Measurements from ENCODE around the gene IL15RA. TPM values are rescaled to one million over a fixed set of nuclear protein-coding genes. Genes with fewer than 3 reads are reported as not detected.

IL15RA gene
- total and polyA plus RNA-seq, 2 experiments from 2014 or later = 4.0 to 7.0 TPM

- 1 to 3% methylated on average over 48 to 77 of the region's 82 CpGs for WGBS, 2 experiments (ENCODE audit: low coverage in 1 of 2, low lambda C conversion rate in 2 of 2, missing lambda C conversion rate in 2 of 2)
- TF ChIP-seq EZH2 (IDR thresholded peaks at IDR 0.05; ENCODE audit: insufficient read depth, poor library complexity, severe bottlenecking) = no peak
- no peak for TF ChIP-seq EZH2phosphoT487 (IDR thresholded peaks at IDR 0.05; ENCODE audit: insufficient read depth, low read depth)
- Histone ChIP-seq H3F3A (ENCODE audit: insufficient read depth) (0 out of 2 replicates have a peak, but pooled peaks cover 10% of the 10 kb centered on the region), H3K9ac (peak overlapping the region; percentile 76), H3K4me1 (ENCODE audit: insufficient read depth) (no peaks in the 10 kb centered on the region), H3K4me3 (peak overlapping the region; percentile 87), H3K27ac (peak overlapping the region; percentile 27; the same call in 1 of the 2 replicates), H3K9me2 (ENCODE audit: insufficient read depth) (no peaks in the 10 kb centered on the region), H3K9me3 (ENCODE audit: low read depth) (no peaks in the 10 kb centered on the region), H2AFZ (peak overlapping the region; percentile 85), H4K20me1 (ENCODE audit: insufficient read depth) (no peaks in the 10 kb centered on the region), H3K79me2 (ENCODE audit: insufficient read depth) (no peaks in the 10 kb centered on the region), H3K36me3 (ENCODE audit: low read depth) (no peaks in the 10 kb centered on the region), H3K4me2 (ENCODE audit: unreplicated experiment) (peak overlapping the region; percentile 88), H3K27me3 (replicated peaks; ENCODE audit: insufficient read depth) (no peaks in the 10 kb centered on the region)
- peak; percentile 74 for DNase-seq
- in situ Hi-C loops (cut with MboI) = no loop called here
Observed at GRCh38 chr10:5976512-5977470, 552 bp downstream of the IL15RA start.

GRCh38 chr10:5975641-5976473 lies 1.5 kb downstream of the IL15RA start:
- Histone ChIP-seq H2AFZ (peak overlapping the region; percentile 85), H3K4me1 (ENCODE audit: insufficient read depth) (peaks cover 4% of the 10 kb centered on the region; the same call in 1 of the 2 replicates), H3F3A (ENCODE audit: insufficient read depth) (0 out of 2 replicates have a peak, but pooled peaks cover 10% of the 10 kb centered on the region), H3K79me2 (ENCODE audit: insufficient read depth) (no peaks in the 10 kb centered on the region), H3K36me3 (ENCODE audit: low read depth) (no peaks in the 10 kb centered on the region), H3K27me3 (replicated peaks; ENCODE audit: insufficient read depth) (no peaks in the 10 kb centered on the region), H3K9ac (peak overlapping the region; percentile 76), H3K9me3 (ENCODE audit: low read depth) (no peaks in the 10 kb centered on the region), H3K4me2 (ENCODE audit: unreplicated experiment) (peak overlapping the region; percentile 88), H4K20me1 (ENCODE audit: insufficient read depth) (no peaks in the 10 kb centered on the region), H3K27ac (no peak overlapping the region), H3K9me2 (ENCODE audit: insufficient read depth) (no peaks in the 10 kb centered on the region), H3K4me3 (peak overlapping the region; percentile 87)
- no peak for TF ChIP-seq EZH2 (IDR thresholded peaks at IDR 0.05; ENCODE audit: insufficient read depth, poor library complexity, severe bottlenecking)
- no peak for TF ChIP-seq EZH2phosphoT487 (IDR thresholded peaks at IDR 0.05; ENCODE audit: insufficient read depth, low read depth)
- in situ Hi-C loops (cut with MboI) = no loop called here
- DNase-seq = peak; percentile 68
- 43 to 50% methylated on average over 19 to 20 of the region's 20 CpGs for WGBS, 2 experiments (ENCODE audit: low coverage in 1 of 2, low lambda C conversion rate in 2 of 2, missing lambda C conversion rate in 2 of 2)

- no peak for DNase-seq
- H3F3A ChIP-seq (ENCODE audit: insufficient read depth) = 0 out of 2 replicates have a peak, but pooled peaks cover under 1% of the 10 kb centered on the region
- no peaks in the 10 kb centered on the region for H3K9me2 ChIP-seq (ENCODE audit: insufficient read depth)
- no peak overlapping the region for H3K4me2 ChIP-seq (ENCODE audit: unreplicated experiment)
- no peak overlapping the region for H3K4me3 ChIP-seq
- no peaks in the 10 kb centered on the region for H4K20me1 ChIP-seq (ENCODE audit: insufficient read depth)
- H3K27me3 ChIP-seq (replicated peaks; ENCODE audit: insufficient read depth) = no peaks in the 10 kb centered on the region
- H3K36me3 ChIP-seq (ENCODE audit: low read depth) = no peaks in the 10 kb centered on the region
- H2AFZ ChIP-seq = no peak overlapping the region
- peaks cover 4% of the 10 kb centered on the region; the same call in 1 of the 2 replicates for H3K4me1 ChIP-seq (ENCODE audit: insufficient read depth)
- in situ Hi-C loops (cut with MboI) = no loop called here
- H3K79me2 ChIP-seq (ENCODE audit: insufficient read depth) = no peaks in the 10 kb centered on the region
- H3K27ac ChIP-seq = no peak overlapping the region
- no peak overlapping the region for H3K9ac ChIP-seq
- no peaks in the 10 kb centered on the region for H3K9me3 ChIP-seq (ENCODE audit: low read depth)
- 84 to 87% methylated on average over 4 of the region's 4 CpGs for WGBS, 2 experiments (ENCODE audit: low coverage in 1 of 2, low lambda C conversion rate in 2 of 2, missing lambda C conversion rate in 2 of 2)
- no peak for TF ChIP-seq EZH2 (IDR thresholded peaks at IDR 0.05; ENCODE audit: insufficient read depth, poor library complexity, severe bottlenecking)
- TF ChIP-seq EZH2phosphoT487 (IDR thresholded peaks at IDR 0.05; ENCODE audit: insufficient read depth, low read depth) = no peak
Observed at GRCh38 chr10:5973069-5973468, 4.3 kb downstream of the IL15RA start.

GRCh38 chr10:5971886-5972285 lies 5.5 kb downstream of the IL15RA start:
- Histone ChIP-seq H3K9me3 (ENCODE audit: low read depth) (no peaks in the 10 kb centered on the region), H3K27ac (no peak overlapping the region), H4K20me1 (ENCODE audit: insufficient read depth) (no peaks in the 10 kb centered on the region), H3K4me3 (no peak overlapping the region), H3K9me2 (ENCODE audit: insufficient read depth) (no peaks in the 10 kb centered on the region), H3F3A (ENCODE audit: insufficient read depth) (no peaks in the 10 kb centered on the region), H3K27me3 (replicated peaks; ENCODE audit: insufficient read depth) (no peaks in the 10 kb centered on the region), H3K36me3 (ENCODE audit: low read depth) (no peaks in the 10 kb centered on the region), H3K9ac (no peak overlapping the region), H3K79me2 (ENCODE audit: insufficient read depth) (no peaks in the 10 kb centered on the region), H3K4me2 (ENCODE audit: unreplicated experiment) (no peak overlapping the region), H2AFZ (no peak overlapping the region), H3K4me1 (ENCODE audit: insufficient read depth) (peaks cover 4% of the 10 kb centered on the region; the same call in 1 of the 2 replicates)
- TF ChIP-seq EZH2 (IDR thresholded peaks at IDR 0.05; ENCODE audit: insufficient read depth, poor library complexity, severe bottlenecking) (no peak), EZH2phosphoT487 (IDR thresholded peaks at IDR 0.05; ENCODE audit: insufficient read depth, low read depth) (no peak)
- in situ Hi-C loops (cut with MboI) = no loop called here
- DNase-seq = no peak
- WGBS, 2 experiments (ENCODE audit: low coverage in 1 of 2, low lambda C conversion rate in 2 of 2, missing lambda C conversion rate in 2 of 2) = 37 to 40% methylated on average over 4 of the region's 4 CpGs
